GM12873 (cell line): Measurements from ENCODE around the gene FAM78A.

Experiments used
- CTCF ChIP-seq: IDR thresholded peaks from 2 replicates; pipeline ENCODE4 v1.5.1; 2012; ENCODE audit warnings: low read depth, mild to moderate bottlenecking, moderate library complexity, low read length, control low read depth; ENCODE audit not compliant: insufficient read depth; ENCODE audit errors: missing control alignments

FAM78A gene

GRCh38 chr9:131276094-131276888 is at the start of gene FAM78A:
TSS of gene FAM78A (minus strand) at chr9:131276510. CDS start at chr9:131276179, 331 bp downstream.
- no peak for TF ChIP-seq CTCF

GRCh38 chr9:131324736-131325679 is 48.7 kb upstream of the FAM78A start:
- TF ChIP-seq CTCF: no peak

GRCh38 chr9:131323629-131324028 is 47.3 kb upstream of the FAM78A start:
- TF ChIP-seq CTCF: no peak

GRCh38 chr9:131320031-131320685 is 43.8 kb upstream of the FAM78A start:
- no peak for TF ChIP-seq CTCF

- TF ChIP-seq CTCF: no peak
Measured at GRCh38 chr9:131319486-131319885, 43.2 kb upstream of the FAM78A start.

GRCh38 chr9:131318231-131319085 is 42.1 kb upstream of the FAM78A start:
- no peak for TF ChIP-seq CTCF
